HG02588 (cell line): Measurements from ENCODE around the gene SLC5A11.
"Not testable (repeated sequence)": the region's sequence is repeated elsewhere in the genome, so short reads cannot be mapped to it uniquely, and the experiment has no call there.

Experiments used
- ATAC-seq: cut with Tn5 transposase; IDR thresholded peaks from one replicate; pipeline ENCODE4 v1.9.1; 2021; ENCODE audit warnings: mild to moderate bottlenecking, moderate library complexity; ENCODE audit not compliant: unreplicated experiment

The SLC5A11 gene

GRCh38 chr16:24845726-24846547, at the start of gene SLC5A11:
TSS of gene SLC5A11 (plus strand) at chr16:24845963. CDS start at chr16:24858644, 12,681 bp downstream.
- no peak for ATAC-seq

- ATAC-seq = no peak
Measured at GRCh38 chr16:24800586-24800985, 45.2 kb upstream of the SLC5A11 start.

- ATAC-seq = no peak
Measured at GRCh38 chr16:24801761-24802302, 43.9 kb upstream of the SLC5A11 start.

- ATAC-seq = no peak
Measured at GRCh38 chr16:24805484-24805883, 40.3 kb upstream of the SLC5A11 start.

GRCh38 chr16:24807301-24807700, 38.5 kb upstream of the SLC5A11 start:
- no peak for ATAC-seq

- ATAC-seq = no peak
Measured at GRCh38 chr16:24810951-24811843, 34.6 kb upstream of the SLC5A11 start.

GRCh38 chr16:24812813-24813212, 33.0 kb upstream of the SLC5A11 start:
- not testable (repeated sequence) for ATAC-seq

GRCh38 chr16:24815021-24815420, 30.7 kb upstream of the SLC5A11 start:
- ATAC-seq = no peak

GRCh38 chr16:24816688-24817087, 29.1 kb upstream of the SLC5A11 start:
- no peak for ATAC-seq

GRCh38 chr16:24819462-24820040, 26.2 kb upstream of the SLC5A11 start:
- ATAC-seq = no peak

GRCh38 chr16:24820522-24820921, 25.2 kb upstream of the SLC5A11 start:
- ATAC-seq = no peak

GRCh38 chr16:24821129-24821528, 24.6 kb upstream of the SLC5A11 start:
- ATAC-seq = no peak

GRCh38 chr16:24822542-24822941, 23.2 kb upstream of the SLC5A11 start:
- no peak for ATAC-seq

- ATAC-seq = no peak
Measured at GRCh38 chr16:24822974-24823373, 22.8 kb upstream of the SLC5A11 start.

GRCh38 chr16:24825696-24826095, 20.1 kb upstream of the SLC5A11 start:
- ATAC-seq = no peak

GRCh38 chr16:24826096-24826690, 19.6 kb upstream of the SLC5A11 start:
- no peak for ATAC-seq

GRCh38 chr16:24826817-24827566, 18.8 kb upstream of the SLC5A11 start:
- no peak for ATAC-seq

- ATAC-seq = no peak
Measured at GRCh38 chr16:24829153-24829552, 16.6 kb upstream of the SLC5A11 start.

GRCh38 chr16:24833352-24833751, 12.4 kb upstream of the SLC5A11 start:
- ATAC-seq = no peak
